Astrocyte of the cerebellum (primary cell): Measurements from ENCODE around the gene FOXK2.

Experiments used
- DNase-seq: peaks from one replicate; pipeline ENCODE4 v3.0.0-alpha.2; 2011; ENCODE audit warnings: low read depth
- H3K4me3 ChIP-seq: 2 replicates; pipeline ENCODE4 v1.5.1; 2011; ENCODE audit warnings: mild to moderate bottlenecking, low read depth, low read length, moderate library complexity
- in situ Hi-C: cut with HindIII; loops from 2 replicates; pipeline ENCODE4 v1.10.0; 2017; ENCODE audit warnings: low sequenced_read_pairs
- TF ChIP-seq, protein P1 (sequence below): IDR thresholded peaks from 2 replicates; pipeline ENCODE4 v1.5.1; 2012; ENCODE audit warnings: low read length, low read depth, moderate library complexity, mild to moderate bottlenecking; ENCODE audit errors: missing control alignments

The FOXK2 gene

GRCh38 chr17:82494236-82495055, 25.1 kb upstream of the FOXK2 start:
- TF ChIP-seq, protein P1, sequence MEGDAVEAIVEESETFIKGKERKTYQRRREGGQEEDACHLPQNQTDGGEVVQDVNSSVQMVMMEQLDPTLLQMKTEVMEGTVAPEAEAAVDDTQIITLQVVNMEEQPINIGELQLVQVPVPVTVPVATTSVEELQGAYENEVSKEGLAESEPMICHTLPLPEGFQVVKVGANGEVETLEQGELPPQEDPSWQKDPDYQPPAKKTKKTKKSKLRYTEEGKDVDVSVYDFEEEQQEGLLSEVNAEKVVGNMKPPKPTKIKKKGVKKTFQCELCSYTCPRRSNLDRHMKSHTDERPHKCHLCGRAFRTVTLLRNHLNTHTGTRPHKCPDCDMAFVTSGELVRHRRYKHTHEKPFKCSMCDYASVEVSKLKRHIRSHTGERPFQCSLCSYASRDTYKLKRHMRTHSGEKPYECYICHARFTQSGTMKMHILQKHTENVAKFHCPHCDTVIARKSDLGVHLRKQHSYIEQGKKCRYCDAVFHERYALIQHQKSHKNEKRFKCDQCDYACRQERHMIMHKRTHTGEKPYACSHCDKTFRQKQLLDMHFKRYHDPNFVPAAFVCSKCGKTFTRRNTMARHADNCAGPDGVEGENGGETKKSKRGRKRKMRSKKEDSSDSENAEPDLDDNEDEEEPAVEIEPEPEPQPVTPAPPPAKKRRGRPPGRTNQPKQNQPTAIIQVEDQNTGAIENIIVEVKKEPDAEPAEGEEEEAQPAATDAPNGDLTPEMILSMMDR = peak; percentile 83
- no peak overlapping the region for H3K4me3 ChIP-seq
- in situ Hi-C loops = no loop called here
- DNase-seq = peak; percentile 85

DNA sequence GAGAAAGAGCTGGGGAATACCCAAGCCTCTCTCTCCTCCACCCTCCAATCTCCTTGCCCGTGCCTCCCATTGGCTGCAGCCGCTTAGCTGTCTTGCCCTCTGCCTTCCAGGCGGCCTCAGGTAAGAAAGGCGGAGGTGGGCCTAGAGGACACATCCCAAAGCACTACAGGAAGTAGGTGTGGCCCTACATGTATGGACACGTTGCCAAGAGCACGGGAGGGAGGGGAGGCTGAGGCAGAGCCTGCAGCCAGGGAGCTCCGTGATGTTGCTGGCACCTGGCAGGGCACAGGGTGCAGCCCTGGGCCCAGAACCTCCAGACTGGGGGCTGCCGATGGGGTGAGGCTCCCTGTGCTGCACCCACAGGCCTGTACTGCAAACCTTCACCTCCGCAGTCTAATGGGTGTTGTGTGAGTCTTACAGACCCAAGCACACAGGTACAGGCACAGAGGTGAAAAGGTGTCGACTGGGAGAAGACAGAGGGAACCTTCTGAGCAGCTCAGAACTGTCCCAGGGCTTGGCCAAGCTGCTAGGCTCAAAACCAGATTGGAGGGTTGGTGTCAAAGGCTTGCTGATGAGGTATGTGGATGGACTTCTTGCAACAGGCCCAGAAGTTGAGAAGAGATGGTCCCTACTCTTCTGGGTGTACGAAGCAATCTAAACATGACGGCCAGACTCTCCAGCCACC, 23.5 kb upstream of the FOXK2 start:
- H3K4me3 ChIP-seq = no peak overlapping the region
- TF ChIP-seq, protein P1 = no peak
- in situ Hi-C loops = no loop called here
- DNase-seq = no peak

GRCh38 chr17:82496529-82497434, 22.8 kb upstream of the FOXK2 start:
- H3K4me3 ChIP-seq = peak overlapping the region; percentile 61
- TF ChIP-seq, protein P1 = no peak
- in situ Hi-C loops = no loop called here
- peak; percentile 73 for DNase-seq

DNA sequence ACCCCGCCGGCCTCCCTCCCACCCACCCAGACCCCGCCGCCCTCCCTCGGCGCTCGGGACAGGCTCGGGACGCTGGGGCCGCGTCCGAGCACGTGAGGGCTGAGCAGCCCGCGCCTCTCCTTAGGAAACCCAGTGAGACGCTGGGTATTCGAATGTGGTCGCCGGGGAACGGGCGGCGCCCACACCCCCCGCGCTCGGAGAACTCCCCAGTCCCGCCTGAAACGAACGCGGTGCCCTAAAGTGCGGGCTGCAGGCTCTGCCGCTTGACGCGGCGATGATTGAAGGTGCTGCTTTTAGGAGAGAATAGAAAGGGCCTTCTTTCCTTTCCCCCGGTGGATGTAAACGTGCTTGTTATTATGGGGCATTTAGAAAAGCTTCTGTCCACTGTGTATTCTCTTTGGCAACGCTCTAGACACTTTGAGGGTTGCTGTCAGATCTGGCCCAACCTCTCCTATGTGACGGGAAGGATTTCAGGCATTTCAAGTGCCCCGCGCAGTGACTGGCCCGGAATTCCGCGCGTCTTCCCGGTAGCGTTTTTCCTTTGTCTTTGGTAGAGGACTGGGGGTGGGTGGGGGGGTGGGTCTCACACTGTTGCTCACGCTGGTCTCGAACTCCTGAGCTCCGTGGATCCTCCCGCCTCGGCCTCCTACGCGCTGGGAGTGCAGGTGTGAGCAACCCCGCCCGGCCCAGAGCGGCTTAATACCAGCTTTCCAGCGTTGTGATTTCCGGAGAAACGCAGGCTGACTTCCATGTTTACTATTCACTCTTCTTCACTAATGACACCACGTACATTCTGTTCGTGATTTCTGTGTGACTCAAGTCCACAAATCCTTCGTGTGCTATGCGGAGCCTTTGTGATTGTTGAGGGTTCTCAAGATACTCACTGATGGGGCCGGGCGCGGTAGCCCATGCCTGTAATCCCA, 21.8 kb upstream of the FOXK2 start:
- in situ Hi-C loops = no loop called here
- H3K4me3 ChIP-seq = peak overlapping the region; percentile 44
- TF ChIP-seq, protein P1 = no peak
- no peak for DNase-seq

DNA sequence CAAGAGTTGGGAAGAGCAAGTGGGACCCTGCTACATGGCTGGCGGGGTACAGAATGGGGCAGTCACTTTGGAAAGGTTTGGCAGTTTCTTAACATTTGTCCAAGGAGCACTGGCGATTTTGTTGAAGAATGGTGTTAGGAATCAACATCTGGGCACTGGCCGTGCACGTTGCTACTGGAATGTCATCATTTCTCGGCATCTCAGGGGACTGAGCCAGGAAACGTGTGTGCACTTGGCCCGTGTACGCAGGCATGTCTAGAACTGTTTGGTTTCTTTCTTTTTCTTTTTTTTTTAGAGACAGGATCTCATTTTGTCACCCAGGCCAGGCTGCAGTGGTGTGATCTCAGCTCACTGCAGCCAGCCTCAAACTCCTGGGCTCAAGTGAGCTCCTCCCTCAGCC, 17.3 kb upstream of the FOXK2 start:
- DNase-seq = no peak
- in situ Hi-C loops = no loop called here
- TF ChIP-seq, protein P1 = no peak
- H3K4me3 ChIP-seq = no peak overlapping the region
